HG02798 (cell line): ENCODE data around the gene EML4.

Source experiments
- ATAC-seq: cut with Tn5 transposase; IDR thresholded peaks from one replicate; pipeline ENCODE4 v1.9.1; 2021; ENCODE audit warnings: mild to moderate bottlenecking; ENCODE audit not compliant: unreplicated experiment, poor library complexity

EML4 gene

DNA sequence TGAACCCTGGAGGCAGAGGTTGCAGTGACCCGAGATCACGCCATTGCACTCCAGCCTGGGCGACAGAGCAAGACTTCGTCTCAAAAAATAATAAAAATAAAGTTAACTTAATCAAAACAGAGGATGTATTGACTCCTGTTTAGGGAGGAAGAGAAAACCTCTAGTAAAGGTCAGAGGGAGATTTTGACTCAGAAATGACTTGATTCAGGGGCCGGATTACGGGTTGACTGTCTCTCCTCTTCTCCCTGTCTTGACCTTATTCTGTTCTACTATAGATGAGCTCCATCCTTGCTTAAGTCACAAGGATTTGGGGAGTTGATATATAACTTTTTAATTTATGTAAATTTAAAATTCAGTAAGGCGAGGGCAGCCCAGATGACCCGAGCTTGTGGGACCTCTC lies 120.9 kb downstream of the EML4 start:
- no peak for ATAC-seq

DNA sequence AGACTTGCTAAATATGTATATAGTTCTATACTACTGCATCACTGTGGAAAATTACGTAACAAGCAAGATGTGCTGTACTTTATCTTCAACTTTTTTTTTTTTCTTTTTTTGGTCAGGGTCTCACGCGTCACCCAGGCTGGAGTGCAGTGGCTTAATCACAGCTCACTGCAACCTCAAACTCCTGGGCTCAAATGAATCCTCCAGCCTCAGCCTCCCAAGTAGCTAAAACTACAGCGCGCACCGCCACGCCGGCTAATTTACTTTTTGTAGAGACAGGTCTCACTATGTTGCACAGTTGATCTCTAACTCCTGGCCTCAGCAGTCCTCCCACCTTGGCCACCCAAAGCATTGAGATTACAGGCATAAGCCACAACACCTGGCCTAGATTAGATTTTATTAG lies 123.9 kb downstream of the EML4 start:
- no peak for ATAC-seq

- ATAC-seq: peak; percentile 60
Measured at GRCh38 chr2:42296226-42296625, 127.1 kb downstream of the EML4 start.

DNA sequence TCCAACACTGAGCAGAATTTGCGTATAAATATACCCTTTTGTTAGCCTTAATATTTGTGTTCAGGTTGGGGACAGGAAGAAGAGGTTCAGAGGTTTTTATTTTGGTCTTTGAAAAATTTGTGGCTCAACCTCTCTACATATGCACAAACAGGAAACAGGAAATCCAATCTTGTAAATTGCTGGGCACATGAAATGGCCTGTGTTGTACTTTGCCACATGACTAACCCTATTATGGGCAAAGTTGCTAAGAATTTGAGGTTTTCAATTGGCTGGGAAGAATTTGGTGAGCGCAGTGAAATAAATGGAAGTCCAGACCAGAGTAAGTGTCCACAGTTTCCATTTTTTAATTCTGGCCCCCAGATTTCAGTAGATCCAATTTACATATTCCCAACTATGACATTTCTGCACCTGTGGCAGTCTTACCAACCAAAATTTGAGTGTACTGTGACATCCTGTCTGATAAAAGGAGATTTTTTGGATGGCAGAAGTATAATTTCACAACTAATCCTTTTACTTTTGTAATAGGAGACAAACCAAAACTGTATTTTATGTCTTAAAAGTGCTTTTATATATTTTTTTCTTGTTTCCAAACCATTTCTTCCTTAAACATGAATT lies 128.3 kb downstream of the EML4 start:
- ATAC-seq: no peak

GRCh38 chr2:42298132-42298531 lies 129.0 kb downstream of the EML4 start:
- no peak for ATAC-seq

GRCh38 chr2:42298996-42299754 lies 130.0 kb downstream of the EML4 start:
- ATAC-seq: no peak

GRCh38 chr2:42300527-42300926 lies 131.4 kb downstream of the EML4 start:
- no peak for ATAC-seq

- no peak for ATAC-seq
Measured at GRCh38 chr2:42303252-42303651, 134.1 kb downstream of the EML4 start.

- no peak for ATAC-seq
Measured at GRCh38 chr2:42304059-42304713, 135.0 kb downstream of the EML4 start.

- ATAC-seq: no peak
Measured at GRCh38 chr2:42307180-42307579, 138.0 kb downstream of the EML4 start.

DNA sequence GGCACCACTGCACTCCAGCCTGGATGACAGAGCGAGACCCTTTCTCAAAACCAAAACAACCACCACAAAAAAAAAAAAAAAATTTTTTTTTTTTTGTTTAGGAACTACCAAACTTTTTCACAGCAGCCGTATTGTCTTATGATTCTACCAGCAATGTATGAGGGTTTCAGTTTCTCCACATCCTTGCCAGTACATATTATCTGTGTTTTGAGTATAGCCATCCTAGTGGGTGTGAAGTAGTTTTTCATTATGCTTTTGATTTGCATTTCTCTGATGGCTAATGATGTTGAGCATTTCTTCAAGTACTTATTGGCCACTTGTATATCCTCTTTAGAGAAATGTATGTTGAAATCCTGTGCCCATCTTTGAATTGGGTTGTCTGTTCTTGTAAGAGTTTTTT lies 140.2 kb downstream of the EML4 start:
- no peak for ATAC-seq

GRCh38 chr2:42310007-42310515 lies 140.9 kb downstream of the EML4 start:
- ATAC-seq: no peak

GRCh38 chr2:42312106-42312505 lies 143.0 kb downstream of the EML4 start:
- no peak for ATAC-seq

GRCh38 chr2:42314892-42315468 lies 145.8 kb downstream of the EML4 start:
- ATAC-seq: no peak

DNA sequence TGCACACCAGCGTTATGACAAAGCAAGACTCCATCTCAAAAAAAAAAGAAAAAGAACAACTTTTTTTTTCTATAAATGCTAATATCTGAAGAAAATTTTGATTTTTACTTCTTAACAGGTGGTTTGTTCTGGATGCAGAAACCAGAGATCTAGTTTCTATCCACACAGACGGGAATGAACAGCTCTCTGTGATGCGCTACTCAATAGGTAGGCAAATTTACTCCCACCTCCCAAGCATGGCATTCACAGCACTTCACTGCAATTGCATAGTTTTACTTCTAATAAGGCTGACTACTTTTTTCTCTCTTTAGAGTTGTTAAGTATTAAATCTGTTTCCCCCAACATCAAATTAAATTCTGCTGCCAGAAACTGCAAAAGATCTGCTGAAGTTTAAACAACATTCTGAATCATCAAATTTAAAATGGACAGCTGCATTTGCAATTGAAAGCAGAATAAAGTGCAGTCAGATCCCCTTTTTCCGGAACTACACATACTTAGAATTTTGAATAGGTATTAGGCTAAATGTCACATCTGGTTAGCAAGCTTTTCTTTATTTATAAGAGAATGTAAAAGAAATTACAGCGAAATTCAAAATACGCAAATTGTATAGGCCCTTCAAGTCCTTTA lies 146.8 kb downstream of the EML4 start:
- no peak for ATAC-seq

GRCh38 chr2:42316910-42317309 lies 147.8 kb downstream of the EML4 start:
- no peak for ATAC-seq

DNA sequence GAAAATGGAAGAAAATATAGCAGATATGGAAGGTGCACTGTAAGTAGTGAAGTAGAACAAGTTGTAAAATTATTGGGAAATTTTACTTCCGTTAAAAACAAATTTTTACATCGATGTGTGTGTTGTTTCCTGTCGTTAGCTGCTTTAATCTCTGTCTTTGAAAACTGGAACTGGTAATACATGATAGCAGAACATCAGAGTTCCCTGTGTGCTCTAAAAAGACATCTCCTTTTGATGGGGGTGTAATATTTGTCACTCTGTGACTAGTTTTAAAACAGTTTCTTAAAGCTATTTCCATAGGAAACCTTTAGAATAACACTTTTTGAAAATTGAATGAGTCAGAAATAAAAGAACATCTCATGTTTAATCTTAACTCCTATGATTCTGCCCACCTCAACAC lies 148.3 kb downstream of the EML4 start:
- no peak for ATAC-seq

- no peak for ATAC-seq
Measured at GRCh38 chr2:42317945-42318344, 148.8 kb downstream of the EML4 start.

GRCh38 chr2:42319265-42319664 lies 150.1 kb downstream of the EML4 start:
- no peak for ATAC-seq

DNA sequence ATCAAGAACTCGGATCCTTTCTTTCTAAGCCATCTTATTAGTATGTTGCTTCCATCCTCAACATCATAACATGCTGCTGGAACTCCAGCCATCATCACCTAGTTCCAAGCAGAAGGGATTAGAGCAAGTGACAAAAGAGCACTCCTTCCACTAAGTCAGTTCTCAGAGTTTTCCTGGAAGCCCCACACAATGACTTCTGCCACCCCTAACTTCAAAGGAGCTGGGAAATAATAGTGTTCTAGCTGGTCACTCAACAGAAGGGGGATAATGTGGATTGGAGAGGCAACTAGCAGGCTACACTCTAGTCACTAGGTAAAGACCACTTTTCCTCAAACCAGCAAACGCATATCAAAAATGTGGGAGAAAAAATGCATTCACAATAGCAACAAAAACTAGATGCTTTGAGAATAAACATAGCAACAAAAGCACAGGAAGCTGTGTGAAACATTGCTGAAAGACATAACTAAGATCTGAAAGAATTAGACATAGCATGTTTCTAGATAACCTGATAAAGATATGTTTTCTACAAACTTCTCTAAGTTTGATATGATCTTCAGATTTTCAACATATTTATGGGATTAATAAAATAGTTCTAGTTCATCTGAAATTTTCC lies 152.4 kb downstream of the EML4 start:
- no peak for ATAC-seq
